GM12878 (cell line): ENCODE data around the gene TNFRSF8. TPM values are rescaled to one million over a fixed set of nuclear protein-coding genes. Genes with fewer than 3 reads are reported as not detected.

Experiments used
- ATF2 ChIP-seq: IDR thresholded peaks from 2 replicates; pipeline ENCODE4 v1.6.1; 2012; ENCODE audit warnings: low read length, inconsistent platforms
- ATF3 ChIP-seq: IDR thresholded peaks from 2 replicates; pipeline ENCODE4 v1.6.1; 2011; ENCODE audit warnings: low read depth, mild to moderate bottlenecking, low read length, moderate library complexity, borderline replicate concordance; ENCODE audit errors: extremely low read depth
- CBX3 ChIP-seq: fragments of 200-600 bp; sonication (generic); IDR thresholded peaks from 2 replicates; pipeline ENCODE4 v1.6.1; 2016; ENCODE audit warnings: low read depth, borderline replicate concordance
- CTCF ChIP-seq, 3 experiments: IDR thresholded peaks in 2 of 3; conservative IDR thresholded peaks in 1 of 3; 2 replicates each; pipeline ENCODE4 v1.5.1; 2011; ENCODE audit warnings: low read depth in 3 of 3, low read length in 3 of 3, mild to moderate bottlenecking in 3 of 3, control low read depth in 2 of 3, moderate library complexity in 2 of 3, inconsistent platforms in 1 of 3, mixed read lengths in 1 of 3; ENCODE audit not compliant: control insufficient read depth in 2 of 3, insufficient read depth in 1 of 3; ENCODE audit errors: extremely low read depth in 1 of 3
- FOXM1 ChIP-seq: IDR thresholded peaks from 2 replicates; pipeline ENCODE4 v1.6.1; 2012; ENCODE audit warnings: low read depth, mild to moderate bottlenecking, inconsistent platforms, low read length, moderate library complexity
- GABPA ChIP-seq: IDR thresholded peaks from 2 replicates; pipeline ENCODE4 v1.6.1; 2014; ENCODE audit warnings: antibody characterized with exemption, low read depth, mild to moderate bottlenecking, inconsistent platforms
- IKZF1 ChIP-seq: fragments of 450-650 bp; conservative IDR thresholded peaks from 2 replicates; pipeline ENCODE4 v1.6.1; 2017; ENCODE audit warnings: antibody characterized with exemption, mild to moderate bottlenecking
- IRF4 ChIP-seq: IDR thresholded peaks from 2 replicates; pipeline ENCODE4 v1.6.1; 2011; ENCODE audit warnings: low read depth, low read length
- JUNB ChIP-seq: IDR thresholded peaks from 2 replicates; pipeline ENCODE4 v1.6.1; 2016; ENCODE audit warnings: antibody characterized with exemption, mild to moderate bottlenecking
- LARP7 ChIP-seq: fragments of 450-650 bp; IDR thresholded peaks from 2 replicates; pipeline ENCODE4 v1.6.1; 2017; ENCODE audit warnings: mild to moderate bottlenecking
- MEF2A ChIP-seq: IDR thresholded peaks from 2 replicates; pipeline ENCODE4 v1.6.1; 2011; ENCODE audit warnings: low read depth, mild to moderate bottlenecking, low read length, moderate library complexity; ENCODE audit not compliant: insufficient read depth
- MEF2B ChIP-seq: fragments of 450-650 bp; IDR thresholded peaks from 2 replicates; pipeline ENCODE4 v1.6.1; 2018; ENCODE audit warnings: mild to moderate bottlenecking, moderate library complexity; ENCODE audit not compliant: partially characterized antibody, poor library complexity, severe bottlenecking
- MTA2 ChIP-seq: fragments of 450-650 bp; IDR thresholded peaks from 2 replicates; pipeline ENCODE4 v1.6.1; 2016; ENCODE audit warnings: low read depth, mild to moderate bottlenecking, moderate library complexity
- NFXL1 ChIP-seq: fragments of 450-650 bp; IDR thresholded peaks from 2 replicates; pipeline ENCODE4 v1.6.1; 2017; ENCODE audit warnings: antibody characterized with exemption, mild to moderate bottlenecking, borderline replicate concordance
- NRF1 ChIP-seq: conservative IDR thresholded peaks from 2 replicates; pipeline ENCODE4 v1.6.1; 2011; ENCODE audit warnings: mild to moderate bottlenecking, low read depth, low read length, improper control_type of control experiment
- PML ChIP-seq: IDR thresholded peaks from 2 replicates; pipeline ENCODE4 v1.6.1; 2012; ENCODE audit warnings: low read length, inconsistent platforms
- POLR2AphosphoS5 ChIP-seq: IDR thresholded peaks from 2 replicates; pipeline ENCODE4 v1.6.1; 2011; ENCODE audit warnings: mild to moderate bottlenecking, low read length, inconsistent platforms
- RAD51 ChIP-seq: fragments of 450-650 bp; IDR thresholded peaks from 2 replicates; pipeline ENCODE4 v1.6.1; 2016; ENCODE audit warnings: moderate library complexity, mild to moderate bottlenecking, inconsistent platforms
- RB1 ChIP-seq: fragments of 450-650 bp; formaldehyde crosslinking; IDR thresholded peaks from 2 replicates; pipeline ENCODE4 v1.6.1; 2017; ENCODE audit warnings: mild to moderate bottlenecking, borderline replicate concordance
- RBBP5 ChIP-seq: fragments of 200-600 bp; sonication (generic); conservative IDR thresholded peaks from 2 replicates; pipeline ENCODE4 v1.6.1; 2016
- SIX5 ChIP-seq: IDR thresholded peaks from 2 replicates; pipeline ENCODE4 v1.6.1; 2011; ENCODE audit warnings: mild to moderate bottlenecking, low read depth, low read length, moderate library complexity; ENCODE audit not compliant: severe bottlenecking
- SUPT20H ChIP-seq: IDR thresholded peaks from 2 replicates; pipeline ENCODE4 v1.6.1; 2011; ENCODE audit warnings: low read depth, mild to moderate bottlenecking, low read length, moderate library complexity, borderline replicate concordance; ENCODE audit not compliant: control insufficient read depth
- YY1 ChIP-seq: IDR thresholded peaks from 2 replicates; pipeline ENCODE4 v1.6.1; 2011; ENCODE audit warnings: low read depth, mild to moderate bottlenecking, low read length
- ZNF217 ChIP-seq: fragments of 450-650 bp; IDR thresholded peaks from 2 replicates; pipeline ENCODE4 v1.6.1; 2017; ENCODE audit warnings: antibody characterized with exemption, mild to moderate bottlenecking
- polyA plus RNA-seq, 11 experiments: library from polyadenylated mRNA; depleted of rRNA in 4 of 11; unstranded in 6 of 11; stranded (reverse) in 5 of 11; fragments of >200 nt; fragmentation: Nextera tagmentation in 4 of 11; fragmentation: Illumina TruSeq in 1 of 11; extraction: Ambion mirVana in 4 of 11; extraction: Trizol in 1 of 11; gene quantifications; 1 replicate in 1 of 11; 2 replicates in 10 of 11; pipeline versions ENCODE4 v1.2.1 to v1.2.3, GENCODE V29; 2011 to 2016; ENCODE audit warnings: inconsistent platforms in 2 of 11, missing spikeins in 2 of 11, low read depth in 1 of 11
- total RNA-seq, 4 experiments: library from RNA; depleted of rRNA in 3 of 4; stranded (reverse); fragments of >200 nt in 3 of 4; fragmentation: Illumina TruSeq in 1 of 4; extraction: Trizol in 1 of 4; gene quantifications; 2 replicates each; pipeline versions ENCODE4 v1.2.1 to v1.2.3, GENCODE V29; 2013 to 2021
- TF ChIP-seq, protein P1 (sequence below): IDR thresholded peaks from 2 replicates; pipeline ENCODE4 v1.6.1; 2012; ENCODE audit warnings: low read depth, low read length, improper control_type of control experiment
- TF ChIP-seq, protein P2 (sequence below): IDR thresholded peaks from 2 replicates; pipeline ENCODE4 v1.6.1; 2011; ENCODE audit warnings: mild to moderate bottlenecking, low read depth, low read length, moderate library complexity; ENCODE audit not compliant: insufficient replicate concordance

TNFRSF8 gene
- total and polyA plus RNA-seq, 10 of the 15 experiments (the other 5 are each of a cell fraction or from before 2014, with no cell fraction given), result 9.8 to 114 (median 58.8) TPM

DNA sequence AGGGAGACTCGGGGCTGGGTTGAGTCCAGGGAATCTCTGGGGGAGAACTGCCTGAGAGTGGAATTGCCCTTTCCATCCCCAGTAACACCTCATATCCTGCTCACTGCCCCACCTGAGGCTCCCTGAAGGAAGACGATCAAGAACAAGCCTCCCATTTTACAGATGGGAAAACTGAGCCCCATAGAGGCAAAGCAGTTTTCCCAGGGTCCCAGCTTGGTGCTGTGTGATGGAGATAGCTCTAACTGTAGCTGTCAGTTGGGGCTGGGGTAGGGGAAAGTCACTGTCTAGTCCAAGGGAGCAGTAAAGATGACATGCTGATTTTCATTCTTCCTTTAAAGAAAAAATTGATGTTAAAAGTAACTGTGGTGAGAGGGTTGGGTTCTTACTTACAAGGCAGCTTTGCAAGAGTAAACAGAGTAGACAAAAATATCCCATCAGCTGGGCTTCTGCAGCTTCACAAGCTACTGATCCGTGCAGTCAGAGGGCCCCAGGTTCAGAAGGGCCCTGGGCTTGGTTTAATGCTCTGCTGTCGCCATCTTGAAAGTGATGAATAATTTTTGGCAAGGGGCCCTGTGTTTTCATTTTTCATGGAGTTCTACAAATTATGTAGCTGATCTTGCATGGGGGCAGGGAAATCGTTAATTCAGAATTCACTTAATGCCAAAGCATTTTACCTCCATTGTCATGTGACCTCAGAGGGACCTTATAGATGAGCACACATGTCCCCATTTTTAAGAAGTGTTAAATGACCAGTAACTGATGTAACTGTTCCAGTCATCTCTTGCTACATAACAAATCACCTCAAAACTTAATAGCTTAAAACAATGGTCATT lies 86.1 kb downstream of the TNFRSF8 start (continued):
- TF ChIP-seq ATF2 (no peak), GABPA (no peak), IRF4 (no peak), FOXM1 (peak; percentile 38; the same call in 1 of the 2 replicates), NFXL1 (no peak), LARP7 (no peak), MTA2 (no peak), CTCF (IDR thresholded peaks at IDR 0.05 in 2 of 3, conservative IDR thresholded peaks at IDR 0.05 in 1 of 3; ENCODE audit: control insufficient read depth in 2 of 3, extremely low read depth in 1 of 3, insufficient read depth in 1 of 3, low read depth in 3 of 3, low read length in 3 of 3) (no peak), RBBP5 (no peak), YY1 (peak; percentile 91), MEF2A (peak; percentile 90), CBX3 (no peak), JUNB (no peak), ATF3 (no peak), PML (no peak), SIX5 (no peak), RB1 (no peak), RAD51 (peak; percentile 79), MEF2B (peak; percentile 82), NRF1 (no peak), IKZF1 (peak; percentile 10; the same call in 1 of the 2 replicates), POLR2AphosphoS5 (no peak), ZNF217 (peak; percentile 95), SUPT20H (no peak)
- TF ChIP-seq, protein P1, sequence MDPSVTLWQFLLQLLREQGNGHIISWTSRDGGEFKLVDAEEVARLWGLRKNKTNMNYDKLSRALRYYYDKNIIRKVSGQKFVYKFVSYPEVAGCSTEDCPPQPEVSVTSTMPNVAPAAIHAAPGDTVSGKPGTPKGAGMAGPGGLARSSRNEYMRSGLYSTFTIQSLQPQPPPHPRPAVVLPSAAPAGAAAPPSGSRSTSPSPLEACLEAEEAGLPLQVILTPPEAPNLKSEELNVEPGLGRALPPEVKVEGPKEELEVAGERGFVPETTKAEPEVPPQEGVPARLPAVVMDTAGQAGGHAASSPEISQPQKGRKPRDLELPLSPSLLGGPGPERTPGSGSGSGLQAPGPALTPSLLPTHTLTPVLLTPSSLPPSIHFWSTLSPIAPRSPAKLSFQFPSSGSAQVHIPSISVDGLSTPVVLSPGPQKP, result no peak
- TF ChIP-seq, protein P2, sequence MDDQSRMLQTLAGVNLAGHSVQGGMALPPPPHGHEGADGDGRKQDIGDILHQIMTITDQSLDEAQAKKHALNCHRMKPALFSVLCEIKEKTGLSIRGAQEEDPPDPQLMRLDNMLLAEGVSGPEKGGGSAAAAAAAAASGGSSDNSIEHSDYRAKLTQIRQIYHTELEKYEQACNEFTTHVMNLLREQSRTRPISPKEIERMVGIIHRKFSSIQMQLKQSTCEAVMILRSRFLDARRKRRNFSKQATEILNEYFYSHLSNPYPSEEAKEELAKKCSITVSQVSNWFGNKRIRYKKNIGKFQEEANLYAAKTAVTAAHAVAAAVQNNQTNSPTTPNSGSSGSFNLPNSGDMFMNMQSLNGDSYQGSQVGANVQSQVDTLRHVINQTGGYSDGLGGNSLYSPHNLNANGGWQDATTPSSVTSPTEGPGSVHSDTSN, result no peak
